Erythroblast (primary cell): ENCODE data around the gene TLX2.

Experiments
- DNase-seq, 2 experiments: peaks; one replicate each; lab custom pipeline; 2025; lab: John Stamatoyannopoulos, UW
- GATA1 ChIP-seq: IDR thresholded peaks from 2 replicates; pipeline ENCODE4 v1.6.1; 2011; ENCODE audit warnings: low read depth, mild to moderate bottlenecking, control low read depth, low read length, moderate library complexity
- POLR2A ChIP-seq: IDR thresholded peaks from 2 replicates; pipeline ENCODE4 v1.6.1; 2011; ENCODE audit warnings: mild to moderate bottlenecking, low read length

Gene TLX2

DNA sequence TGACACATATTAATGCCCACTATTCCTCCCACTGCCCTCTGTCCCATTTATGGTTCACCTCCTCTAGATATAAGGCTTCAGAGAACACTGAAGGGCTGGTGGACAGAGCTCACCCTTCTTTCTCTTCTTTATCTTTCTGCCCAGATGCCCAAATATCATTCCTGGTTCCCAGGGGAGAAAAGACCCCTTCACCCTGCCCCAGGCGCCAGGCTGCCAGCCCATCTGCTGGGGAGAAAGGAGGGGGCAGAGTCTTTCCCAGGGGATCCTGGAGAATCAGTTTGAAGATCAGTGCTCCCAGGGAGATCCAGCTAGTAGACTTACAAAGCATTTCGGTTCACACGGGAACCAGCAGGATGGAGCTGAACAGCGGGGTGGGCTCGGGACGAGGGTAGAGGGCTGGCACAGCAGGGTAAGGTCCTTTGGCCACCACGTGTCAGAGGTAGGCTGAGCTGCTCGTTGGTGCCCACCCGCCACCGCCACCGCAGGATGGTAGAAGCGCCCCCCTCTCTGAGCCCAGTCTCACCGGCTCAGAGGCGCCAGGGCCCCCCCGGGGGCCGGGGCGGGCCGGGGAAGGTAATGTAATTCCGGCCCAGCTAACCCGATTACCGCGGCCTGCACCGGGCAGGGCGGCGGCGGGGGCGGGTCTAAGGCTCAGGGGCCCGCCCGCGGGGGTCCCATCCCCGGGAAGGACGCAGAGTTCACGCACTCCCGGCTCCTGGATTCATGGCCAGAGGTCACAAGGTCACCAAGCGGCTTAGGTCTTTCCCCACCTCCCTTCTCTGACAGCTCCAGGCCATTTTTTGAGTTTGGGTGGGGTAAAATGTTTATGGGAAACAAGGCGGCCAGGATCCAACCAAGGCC lies 1.3 kb upstream of the TLX2 start:
- TF ChIP-seq POLR2A (no peak), GATA1 (no peak)
- DNase-seq, result no peak

DNA sequence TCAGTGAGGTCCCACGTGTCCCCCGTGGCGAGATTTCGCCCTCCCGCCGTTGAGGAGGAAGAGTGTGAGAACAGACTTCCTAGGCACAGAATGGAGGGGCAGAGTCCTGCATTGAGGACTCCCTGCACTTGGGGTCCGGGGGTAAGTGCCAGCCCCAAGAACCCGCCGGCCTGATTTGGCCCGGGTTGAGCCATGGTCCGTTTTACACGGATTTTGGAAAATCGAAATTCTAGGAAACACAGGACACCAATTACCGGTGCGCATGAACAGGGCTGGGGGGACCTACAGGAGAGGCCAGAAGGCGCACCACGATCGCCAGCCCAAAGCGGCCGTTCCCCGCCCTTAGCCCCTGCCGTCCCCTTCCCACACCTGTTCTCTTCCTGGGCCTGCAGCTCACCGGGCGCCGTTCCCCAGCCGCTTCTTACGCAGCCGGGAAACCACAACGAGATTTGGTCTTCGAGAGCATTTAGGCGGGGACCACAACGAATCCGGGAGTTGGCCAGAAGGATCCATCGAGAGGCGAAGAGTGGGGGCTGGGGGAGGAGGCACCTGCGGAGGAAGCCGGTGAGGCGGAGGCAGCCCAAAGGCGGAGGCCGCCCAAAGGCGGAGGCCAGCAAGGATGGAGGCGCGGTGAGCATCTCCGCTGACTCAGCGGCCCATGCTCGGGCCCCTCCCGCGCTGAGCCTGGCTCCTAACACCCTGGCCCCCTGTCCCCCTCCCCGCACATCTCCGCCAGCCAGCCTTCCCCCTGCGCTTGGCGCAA lies 464 bp upstream of the TLX2 start:
- TF ChIP-seq GATA1 (no peak), POLR2A (no peak)
- peak in 1 of 2 experiments; percentile 63 for DNase-seq

DNA sequence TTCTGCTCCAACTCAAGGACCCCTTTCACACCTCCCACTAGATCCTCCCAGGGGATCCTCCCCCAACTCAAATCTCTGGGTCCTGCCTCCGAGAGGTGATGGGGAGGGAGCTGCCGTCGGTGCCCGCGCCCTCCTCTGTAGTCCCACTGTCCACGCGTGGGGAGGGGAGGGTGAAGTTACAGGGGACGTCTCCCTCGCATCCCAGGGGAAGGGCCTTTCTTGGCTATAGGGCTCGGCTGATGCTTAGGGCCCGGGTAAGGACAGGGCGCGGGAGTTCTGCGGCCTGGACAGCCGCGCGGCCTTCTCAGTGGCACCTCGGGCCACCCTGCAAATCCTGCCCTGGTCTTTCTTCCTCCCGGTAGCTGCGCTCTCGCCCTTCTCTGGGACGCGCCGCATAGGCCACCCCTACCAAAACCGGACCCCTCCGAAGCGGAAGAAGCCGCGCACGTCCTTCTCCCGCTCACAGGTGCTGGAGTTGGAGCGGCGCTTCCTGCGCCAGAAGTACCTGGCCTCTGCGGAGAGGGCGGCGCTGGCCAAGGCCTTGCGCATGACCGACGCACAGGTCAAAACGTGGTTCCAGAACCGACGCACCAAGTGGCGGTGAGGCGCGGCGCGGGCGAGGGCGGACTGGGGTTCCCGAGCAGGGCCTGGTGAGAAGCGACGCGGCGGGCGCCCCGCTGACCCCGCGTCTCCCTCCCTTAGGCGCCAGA lies 1.2 kb downstream of the TLX2 start:
- DNase-seq, result peak in 1 of 2 experiments; percentile 62
- TF ChIP-seq POLR2A (no peak), GATA1 (no peak)

DNA sequence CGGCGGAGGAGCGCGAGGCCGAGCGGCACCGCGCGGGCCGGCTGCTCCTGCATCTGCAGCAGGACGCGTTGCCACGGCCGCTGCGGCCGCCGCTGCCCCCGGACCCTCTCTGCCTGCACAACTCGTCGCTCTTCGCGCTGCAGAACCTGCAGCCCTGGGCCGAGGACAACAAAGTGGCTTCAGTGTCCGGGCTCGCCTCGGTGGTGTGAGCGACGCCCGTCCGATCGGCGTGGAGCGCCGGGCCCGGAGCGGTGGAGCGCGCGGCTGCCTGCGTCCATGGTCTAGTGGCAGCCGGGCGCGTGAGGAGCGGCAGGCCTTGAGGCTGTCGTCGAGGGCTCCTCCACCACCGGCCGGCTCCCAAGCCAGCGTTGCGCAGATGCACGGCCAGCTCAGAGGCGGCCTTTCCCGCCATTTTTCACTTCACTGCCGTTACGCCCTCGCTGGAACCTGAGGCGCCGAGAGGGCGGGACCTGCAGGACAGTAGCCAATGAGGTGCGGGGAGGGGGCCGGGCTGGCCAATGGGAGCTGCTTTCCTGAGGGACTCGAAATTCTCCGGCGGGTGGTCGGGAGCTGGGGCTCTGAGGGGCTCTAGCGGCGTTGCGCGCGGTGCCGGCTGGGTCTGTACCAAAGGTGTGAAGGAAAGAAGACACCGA lies 1.9 kb downstream of the TLX2 start:
- DNase-seq, result peak; percentile 85 to 86
- TF ChIP-seq GATA1 (no peak), POLR2A (no peak)

DNA sequence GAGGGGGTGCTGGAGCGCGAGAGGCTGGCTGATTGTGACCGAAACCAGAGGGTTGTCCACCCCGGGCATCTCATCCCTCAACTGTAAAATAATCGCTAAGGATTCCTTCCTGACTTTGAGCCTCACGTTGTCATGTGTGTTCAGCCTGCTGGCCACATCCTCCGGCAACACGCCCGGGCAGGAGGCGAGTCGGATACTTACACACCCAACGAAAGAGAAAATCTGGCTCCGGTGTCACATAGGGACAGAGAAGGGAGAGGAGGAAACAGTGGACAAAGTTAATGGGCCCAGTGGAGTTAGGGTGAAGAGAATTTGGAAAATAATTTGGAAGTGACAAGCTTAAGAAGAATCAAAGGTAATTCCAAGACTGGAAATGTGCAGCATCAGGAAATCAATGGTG lies 2.4 kb downstream of the TLX2 start:
- TF ChIP-seq POLR2A (no peak), GATA1 (no peak)
- DNase-seq, result no peak

DNA sequence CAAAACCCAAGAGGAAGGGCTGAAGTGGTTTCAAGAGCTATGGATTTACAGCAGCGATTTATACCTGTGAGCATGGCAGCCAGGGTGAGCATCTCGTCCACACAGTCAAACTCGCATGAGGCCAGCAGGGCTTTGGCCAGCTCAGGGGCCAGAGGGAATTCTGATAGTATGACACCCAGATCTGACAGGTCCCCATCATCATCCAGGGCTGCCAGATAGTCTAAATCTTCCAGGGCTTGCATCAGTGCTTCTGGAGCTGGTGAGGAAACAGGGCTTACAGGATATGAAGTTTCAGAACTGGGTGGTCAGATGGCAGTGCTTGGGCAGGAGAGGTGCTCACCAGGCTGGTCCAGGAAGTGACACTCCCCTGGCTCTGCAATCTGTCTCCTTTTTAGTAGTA lies 8.3 kb downstream of the TLX2 start:
- TF ChIP-seq GATA1 (no peak), POLR2A (no peak)
- no peak for DNase-seq

DNA sequence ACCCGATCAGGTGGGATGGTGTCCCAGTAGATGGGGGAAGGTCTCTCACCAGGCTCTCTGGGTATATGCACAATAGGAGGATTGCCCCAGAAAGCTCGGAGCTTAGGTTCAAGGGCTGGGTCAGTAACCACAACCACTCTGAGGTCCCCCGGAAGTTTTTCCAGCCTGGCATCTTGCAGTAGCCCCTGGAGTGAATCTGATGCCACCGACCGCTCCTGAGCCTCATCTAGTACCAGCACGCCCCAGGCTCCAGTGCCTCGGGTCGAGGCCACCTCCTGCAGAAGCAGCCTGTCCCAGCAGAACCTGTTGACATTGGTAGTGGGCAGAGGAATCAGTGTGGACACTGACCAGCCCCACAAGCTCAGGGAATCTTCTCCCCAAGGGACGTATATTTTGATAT lies 9.8 kb downstream of the TLX2 start:
- no peak for DNase-seq
- TF ChIP-seq POLR2A, result no peak
- TF ChIP-seq GATA1, result no peak

DNA sequence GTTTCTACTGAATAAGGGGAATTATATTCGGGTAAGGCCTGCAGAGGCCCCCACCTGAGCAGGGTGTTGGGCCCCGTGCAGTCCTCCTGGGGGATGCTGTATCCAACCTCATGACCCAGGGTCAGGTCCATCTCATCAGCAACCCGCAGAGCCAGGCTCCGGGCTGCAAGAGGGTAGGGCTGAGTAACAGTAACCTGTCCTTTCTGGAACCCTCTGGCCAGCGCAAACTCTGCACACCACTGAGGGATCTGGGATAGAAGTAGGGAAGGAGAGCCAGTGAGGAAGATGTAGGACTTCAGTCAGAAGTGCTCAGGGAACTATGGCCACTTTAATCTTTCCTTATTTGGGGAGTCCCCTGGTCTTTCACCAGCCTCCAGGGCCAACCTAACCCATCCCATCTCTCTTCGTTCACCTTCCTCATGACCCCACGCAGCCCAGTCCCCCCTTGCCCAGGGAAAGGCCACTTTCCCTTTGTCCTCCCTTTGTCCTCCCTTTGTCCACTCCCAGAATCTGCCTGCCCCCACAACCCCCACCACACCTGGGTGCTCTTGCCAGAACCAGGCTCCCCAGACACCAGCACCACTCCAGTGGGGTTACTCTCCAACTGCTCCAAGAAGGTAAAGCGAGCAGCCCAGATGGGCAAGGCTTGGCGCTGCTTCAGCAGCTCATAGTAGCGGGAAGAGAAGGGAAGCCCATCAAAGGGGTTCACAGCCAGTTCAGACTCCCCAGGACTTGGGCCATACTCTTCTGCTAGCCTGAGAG lies 10.9 kb downstream of the TLX2 start:
- DNase-seq, result no peak
- TF ChIP-seq GATA1 (no peak), POLR2A (no peak)

DNA sequence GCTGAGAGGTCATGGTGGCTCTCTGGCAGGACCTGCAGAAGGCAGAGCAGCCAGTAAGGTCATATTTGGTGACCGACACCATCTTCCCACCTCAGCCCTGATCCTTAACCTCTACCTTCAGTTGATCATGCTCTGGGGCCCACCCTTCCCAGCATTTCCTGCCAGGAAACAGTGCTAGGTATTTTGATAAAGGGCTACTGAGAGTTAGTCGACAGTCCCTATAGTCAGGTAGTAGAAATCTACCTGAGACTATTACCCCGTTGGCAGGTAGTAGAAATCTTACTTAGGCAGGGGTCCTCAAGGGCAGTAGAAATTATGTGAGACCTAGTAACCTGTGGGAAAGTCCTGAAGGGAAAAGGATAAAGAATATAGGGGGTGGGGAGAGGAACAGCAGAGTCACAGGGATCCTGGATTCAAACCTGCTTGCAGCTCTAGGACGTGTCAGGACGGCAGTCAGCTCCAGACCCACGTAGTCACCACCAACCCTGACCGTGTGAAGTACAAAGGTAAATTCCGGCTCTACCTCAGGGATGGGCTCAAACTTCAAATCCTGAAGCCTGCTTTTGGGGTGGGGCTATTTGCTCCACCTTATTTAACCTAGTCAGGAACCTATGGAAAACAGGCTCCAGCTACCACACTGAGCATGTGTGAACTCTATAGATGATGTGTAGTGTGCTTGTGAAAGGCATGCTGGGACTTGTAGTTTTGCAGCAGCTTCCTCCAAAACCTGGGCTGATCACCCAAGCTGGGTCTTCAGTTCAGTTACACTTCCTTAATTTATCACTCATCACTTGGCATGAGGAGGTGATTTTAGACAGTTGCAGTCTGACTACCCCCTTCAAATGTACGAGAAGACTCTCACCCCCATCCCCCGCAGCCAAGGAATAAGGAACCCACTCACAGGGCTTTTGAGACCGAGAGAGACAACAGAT lies 11.7 kb downstream of the TLX2 start, which contains the start of gene DQX1:
DQX1 (minus strand) TSS at position 515 of the 932 bp plus-strand sequence; CDS start at position 13, 502 bp downstream.
- TF ChIP-seq POLR2A (no peak), GATA1 (no peak)
- DNase-seq, result peak; percentile 55 to 58

DNA sequence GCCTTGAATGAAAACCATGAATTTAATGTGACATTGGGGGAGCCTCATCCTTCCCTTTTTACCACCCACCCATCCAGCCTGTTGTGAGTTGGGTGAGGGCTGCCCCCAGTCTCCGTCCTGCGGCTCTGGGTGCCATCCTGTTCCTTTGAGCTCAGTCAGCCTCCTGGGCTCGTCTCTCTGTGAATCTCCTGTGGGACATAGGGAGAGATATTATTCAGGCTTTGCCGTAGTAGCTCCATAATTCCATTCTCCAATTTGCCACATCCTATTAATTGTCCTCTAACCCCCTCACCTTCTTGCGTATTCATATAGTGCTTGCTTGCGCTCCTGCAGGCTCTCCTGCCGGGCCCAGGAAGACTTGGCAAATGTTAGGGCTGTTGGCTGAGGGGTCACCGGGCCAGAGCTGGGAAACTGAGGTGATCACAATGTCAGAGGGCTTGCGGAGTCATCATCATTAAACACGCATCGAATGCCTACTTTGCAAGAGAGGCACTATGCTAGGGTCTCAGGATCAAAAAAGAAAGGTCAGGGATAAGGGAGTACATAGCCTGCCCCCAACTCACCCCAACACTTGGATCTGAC lies 12.5 kb downstream of the TLX2 start:
- no peak for DNase-seq
- TF ChIP-seq POLR2A, result no peak

DNA sequence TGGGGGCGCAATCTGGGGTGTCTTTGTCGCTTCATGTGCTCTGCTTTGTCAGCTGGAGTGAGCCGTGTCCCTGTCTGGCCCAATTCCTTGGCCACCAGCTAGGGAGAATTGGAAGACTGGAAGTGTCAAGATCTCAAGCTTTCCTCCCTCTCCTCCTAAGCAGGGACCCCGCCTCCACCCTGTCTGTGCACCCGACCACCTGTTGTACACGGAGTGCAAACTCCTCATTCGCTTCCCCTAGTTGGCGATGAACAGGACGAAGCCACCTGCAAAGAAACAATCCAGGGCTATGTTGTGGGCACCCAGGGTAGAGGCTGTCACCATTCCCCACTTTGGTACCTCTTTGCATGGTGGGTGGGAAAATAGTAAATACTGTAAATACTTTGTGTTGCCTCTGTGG lies 13.5 kb downstream of the TLX2 start:
- TF ChIP-seq GATA1, result no peak
- no peak for TF ChIP-seq POLR2A
- no peak for DNase-seq
